KMS-11 (cell line): ENCODE measurements around the gene PERM1.
"Not testable (repeated sequence)": the region's sequence is repeated elsewhere in the genome, so short reads cannot be mapped to it uniquely, and the experiment has no call there.

Source experiments
- H2AFZ ChIP-seq: fragments of 200-600 bp; sonication (generic); 2 replicates; pipeline ENCODE4 v1.6.1; 2016; ENCODE audit warnings: antibody characterized with exemption, mixed run types, low read depth
- H3K27ac ChIP-seq: fragments of 200-600 bp; sonication (generic); 2 replicates; pipeline ENCODE4 v1.6.1; 2016; ENCODE audit warnings: mild to moderate bottlenecking, mixed run types
- H3K27me3 ChIP-seq: fragments of 200-600 bp; sonication (generic); 2 replicates; pipeline ENCODE4 v1.6.1; 2017; ENCODE audit warnings: mild to moderate bottlenecking, low read depth, mixed run types, moderate library complexity; ENCODE audit not compliant: insufficient read depth
- H3K36me3 ChIP-seq: fragments of 200-600 bp; sonication (generic); 2 replicates; pipeline ENCODE4 v1.6.1; 2017; ENCODE audit warnings: mild to moderate bottlenecking, mixed run types; ENCODE audit not compliant: insufficient read depth
- H3K4me1 ChIP-seq: fragments of 200-600 bp; sonication (generic); 2 replicates; pipeline ENCODE4 v1.6.1; 2016; ENCODE audit warnings: mild to moderate bottlenecking, low read depth, mixed run types; ENCODE audit not compliant: poor library complexity, severe bottlenecking
- H3K4me2 ChIP-seq: fragments of 200-600 bp; sonication (generic); 2 replicates; pipeline ENCODE4 v1.7.0; 2016; ENCODE audit warnings: mild to moderate bottlenecking, mixed run types
- H3K4me3 ChIP-seq: fragments of 200-600 bp; sonication (generic); IDR thresholded peaks from 2 replicates; pipeline ENCODE4 v1.6.1; 2017; ENCODE audit warnings: low read depth, low read length, mixed read lengths; ENCODE audit not compliant: insufficient read depth
- H3K79me2 ChIP-seq: fragments of 200-600 bp; sonication (generic); 2 replicates; pipeline ENCODE4 v1.6.1; 2016; ENCODE audit warnings: low read depth, mixed run types; ENCODE audit not compliant: insufficient read depth
- H3K9ac ChIP-seq: fragments of 200-600 bp; sonication (generic); 2 replicates; pipeline ENCODE4 v1.6.1; 2016; ENCODE audit warnings: mild to moderate bottlenecking, mixed run types
- H4K20me1 ChIP-seq: fragments of 200-600 bp; sonication (generic); 2 replicates; pipeline ENCODE4 v1.6.1; 2016; ENCODE audit warnings: mild to moderate bottlenecking, mixed run types; ENCODE audit not compliant: insufficient read depth
- TF ChIP-seq, protein P1 (sequence below): fragments of 200-600 bp; sonication (generic); conservative IDR thresholded peaks from 2 replicates; pipeline ENCODE4 v1.6.1; 2017; ENCODE audit warnings: low read depth, mild to moderate bottlenecking, antibody characterized with exemption, low read length, moderate library complexity, mixed read lengths

The PERM1 gene

DNA sequence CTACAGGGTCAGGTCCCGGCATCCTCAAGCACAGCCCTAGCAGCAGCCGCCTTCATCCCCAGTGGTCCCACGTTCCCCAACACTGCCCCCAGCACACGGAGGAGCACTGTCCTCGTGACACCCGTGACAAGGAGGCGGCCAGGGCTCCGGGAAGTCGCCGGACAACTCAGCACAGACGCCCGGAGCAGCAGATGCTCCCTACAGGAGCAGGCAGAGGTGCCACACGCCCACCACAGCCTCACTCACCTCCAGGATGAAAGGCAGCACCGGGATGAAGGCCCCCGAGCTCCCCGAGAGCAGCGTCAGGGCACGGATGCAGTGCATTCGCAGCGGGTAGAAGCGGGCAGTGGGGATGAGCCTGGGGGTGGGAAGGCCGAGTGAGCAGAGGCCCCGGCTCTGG is 31.0 kb downstream of the PERM1 start:
- Histone ChIP-seq H3K4me2 (no peak overlapping the region), H2AFZ (no peak overlapping the region), H3K27me3 (no peaks in the 10 kb centered on the region), H3K4me1 (peaks cover 24% of the 10 kb centered on the region), H3K4me3 (no peak overlapping the region), H3K9ac (no peak overlapping the region), H4K20me1 (no peaks in the 10 kb centered on the region), H3K27ac (no peak overlapping the region), H3K36me3 (peaks cover 10% of the 10 kb centered on the region; the same call in 1 of the 2 replicates), H3K79me2 (no peaks in the 10 kb centered on the region)
- TF ChIP-seq, protein P1, sequence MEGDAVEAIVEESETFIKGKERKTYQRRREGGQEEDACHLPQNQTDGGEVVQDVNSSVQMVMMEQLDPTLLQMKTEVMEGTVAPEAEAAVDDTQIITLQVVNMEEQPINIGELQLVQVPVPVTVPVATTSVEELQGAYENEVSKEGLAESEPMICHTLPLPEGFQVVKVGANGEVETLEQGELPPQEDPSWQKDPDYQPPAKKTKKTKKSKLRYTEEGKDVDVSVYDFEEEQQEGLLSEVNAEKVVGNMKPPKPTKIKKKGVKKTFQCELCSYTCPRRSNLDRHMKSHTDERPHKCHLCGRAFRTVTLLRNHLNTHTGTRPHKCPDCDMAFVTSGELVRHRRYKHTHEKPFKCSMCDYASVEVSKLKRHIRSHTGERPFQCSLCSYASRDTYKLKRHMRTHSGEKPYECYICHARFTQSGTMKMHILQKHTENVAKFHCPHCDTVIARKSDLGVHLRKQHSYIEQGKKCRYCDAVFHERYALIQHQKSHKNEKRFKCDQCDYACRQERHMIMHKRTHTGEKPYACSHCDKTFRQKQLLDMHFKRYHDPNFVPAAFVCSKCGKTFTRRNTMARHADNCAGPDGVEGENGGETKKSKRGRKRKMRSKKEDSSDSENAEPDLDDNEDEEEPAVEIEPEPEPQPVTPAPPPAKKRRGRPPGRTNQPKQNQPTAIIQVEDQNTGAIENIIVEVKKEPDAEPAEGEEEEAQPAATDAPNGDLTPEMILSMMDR: no peak

DNA sequence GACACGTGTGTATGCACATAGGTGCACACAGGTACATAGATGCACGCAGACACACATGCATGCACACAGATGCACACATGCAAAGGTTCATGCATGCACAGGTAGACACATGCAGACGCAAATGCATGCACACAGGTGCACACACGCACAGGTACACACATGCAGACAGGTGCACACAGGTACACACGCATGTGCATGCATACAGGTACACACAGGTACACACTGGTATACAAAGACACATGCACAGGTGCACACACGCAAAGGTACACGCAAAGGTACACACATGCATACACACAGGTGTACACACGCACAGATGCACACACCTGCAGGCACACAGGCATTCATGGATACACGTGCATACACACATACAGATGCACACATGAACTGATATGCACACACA is 31.6 kb downstream of the PERM1 start:
- peaks cover 9% of the 10 kb centered on the region; the same call in 1 of the 2 replicates for H3K36me3 ChIP-seq
- TF ChIP-seq, protein P1: no peak
- no peaks in the 10 kb centered on the region for H3K79me2 ChIP-seq
- no peak overlapping the region for H3K27ac ChIP-seq
- H3K4me1 ChIP-seq: peaks cover 30% of the 10 kb centered on the region
- no peak overlapping the region for H3K4me2 ChIP-seq
- no peaks in the 10 kb centered on the region; the same call in 1 of the 2 replicates for H4K20me1 ChIP-seq
- no peak overlapping the region for H3K4me3 ChIP-seq
- no peak overlapping the region for H2AFZ ChIP-seq
- H3K9ac ChIP-seq: no peak overlapping the region
- no peaks in the 10 kb centered on the region for H3K27me3 ChIP-seq

DNA sequence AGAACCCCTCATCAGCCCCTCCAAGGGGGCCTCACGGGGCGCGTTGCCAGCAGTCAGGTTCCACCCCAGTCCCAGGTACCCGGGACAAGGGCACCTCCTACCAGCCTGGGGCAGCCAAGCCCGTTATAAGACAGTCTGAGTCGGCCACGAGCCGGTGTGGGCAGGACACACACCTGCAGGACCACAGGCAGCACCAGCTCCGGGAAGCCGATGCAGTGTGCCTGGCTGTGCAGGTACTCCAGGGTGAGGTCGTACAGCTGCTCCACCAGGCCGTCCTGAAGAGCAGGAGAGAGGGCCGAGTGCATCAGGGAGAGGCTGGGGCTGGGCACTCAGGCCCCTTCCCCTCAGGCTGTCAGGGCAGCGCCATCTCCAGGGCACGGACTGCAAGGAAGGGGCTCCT is 33.9 kb downstream of the PERM1 start:
- Histone ChIP-seq H3K4me1 (peaks cover 53% of the 10 kb centered on the region), H2AFZ (no peak overlapping the region), H3K79me2 (no peaks in the 10 kb centered on the region), H3K4me2 (no peak overlapping the region), H3K36me3 (peaks cover 5% of the 10 kb centered on the region; the same call in 1 of the 2 replicates), H3K27me3 (peaks cover 3% of the 10 kb centered on the region), H3K9ac (no peak overlapping the region), H3K4me3 (no peak overlapping the region), H3K27ac (no peak overlapping the region), H4K20me1 (no peaks in the 10 kb centered on the region; the same call in 1 of the 2 replicates)
- TF ChIP-seq, protein P1: no peak

DNA sequence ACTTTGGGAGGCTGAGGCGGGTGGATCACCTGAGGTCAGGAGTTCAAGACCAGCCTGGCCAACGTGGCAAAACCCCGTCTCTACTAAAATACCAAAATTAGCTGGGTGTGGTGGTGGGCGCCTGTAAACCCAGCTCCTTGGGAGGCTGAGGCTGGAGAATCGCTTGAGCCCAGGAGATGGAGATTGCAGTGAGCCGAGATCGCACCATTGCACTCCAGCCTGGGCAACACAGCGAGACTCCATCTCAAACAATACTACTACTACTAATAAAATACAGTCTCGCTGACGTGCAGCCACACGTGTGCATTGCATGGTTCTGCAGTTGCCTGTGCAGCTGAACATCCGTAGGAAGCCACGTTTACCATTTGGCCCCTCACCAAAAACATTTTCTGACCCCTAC is 35.1 kb downstream of the PERM1 start:
- not testable (repeated sequence) for H2AFZ ChIP-seq, H3K36me3 ChIP-seq, H3K9ac ChIP-seq, H3K4me3 ChIP-seq, H4K20me1 ChIP-seq, H3K79me2 ChIP-seq, H3K27ac ChIP-seq
- peaks cover 15% of the 10 kb centered on the region for H3K27me3 ChIP-seq
- peak overlapping the region; percentile 91; the same call in 1 of the 2 replicates for H3K4me2 ChIP-seq
- H3K4me1 ChIP-seq: peaks cover 65% of the 10 kb centered on the region

DNA sequence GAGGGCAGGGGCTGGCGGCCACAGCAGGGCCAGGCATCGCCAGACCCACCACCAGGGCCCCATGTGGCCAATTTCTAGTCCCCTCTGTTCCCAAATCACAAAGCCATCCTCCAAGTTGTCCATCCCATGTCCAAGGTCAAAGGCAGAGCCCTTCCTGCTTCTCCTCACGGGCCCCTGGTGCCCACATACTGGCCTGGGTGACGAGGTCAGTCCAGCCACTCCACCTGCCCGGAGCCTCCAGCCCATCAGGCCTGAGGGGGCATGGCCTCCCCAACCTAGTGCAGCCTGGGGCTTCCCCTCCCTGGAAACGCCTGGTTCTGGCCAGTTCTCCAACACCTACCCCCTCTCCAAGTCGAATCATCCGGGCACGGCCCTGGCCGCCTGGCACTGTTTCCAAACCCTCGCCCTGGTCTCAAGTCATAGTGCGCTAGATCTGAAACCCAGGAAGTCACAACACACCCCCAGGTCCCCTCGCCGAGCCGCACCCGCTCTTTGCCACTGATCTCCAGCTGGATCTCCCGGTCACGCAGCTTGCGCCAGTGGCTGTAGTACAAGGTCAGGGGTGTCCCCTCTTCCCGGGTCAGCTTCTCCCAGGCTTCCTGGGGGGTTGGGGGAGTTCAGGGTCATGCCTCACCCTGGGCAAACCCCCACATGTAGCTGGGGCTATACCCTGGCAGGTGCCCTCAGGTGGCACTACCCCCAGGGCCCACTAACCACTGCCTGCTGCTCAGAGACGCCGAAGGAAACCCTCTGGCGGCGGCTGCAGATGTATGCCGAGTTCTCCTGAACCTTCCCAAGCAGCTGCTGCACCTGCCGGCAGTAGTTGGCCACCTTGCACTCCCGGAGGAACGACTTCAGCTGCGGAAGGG is 36.0 kb downstream of the PERM1 start:
- H3K9ac ChIP-seq: peak overlapping the region; percentile 11; the same call in 1 of the 2 replicates
- H2AFZ ChIP-seq: no peak overlapping the region
- H3K4me1 ChIP-seq: peaks cover 72% of the 10 kb centered on the region
- no peaks in the 10 kb centered on the region; the same call in 1 of the 2 replicates for H4K20me1 ChIP-seq
- TF ChIP-seq, protein P1: no peak
- H3K27me3 ChIP-seq: peaks cover 20% of the 10 kb centered on the region
- H3K4me3 ChIP-seq: peak overlapping the region; percentile 80
- peak overlapping the region; percentile 91 for H3K4me2 ChIP-seq
- H3K27ac ChIP-seq: peak overlapping the region; percentile 75
- H3K79me2 ChIP-seq: no peaks in the 10 kb centered on the region
- peaks cover 5% of the 10 kb centered on the region; the same call in 1 of the 2 replicates for H3K36me3 ChIP-seq
